ENCODE results near the gene TCERG1L. TPM values are rescaled to one million over a fixed set of nuclear protein-coding genes. Genes with fewer than 3 reads are reported as not detected.
"Not testable (repeated sequence)": the region's sequence is repeated elsewhere in the genome, so short reads cannot be mapped to it uniquely, and the experiment has no call there.

The TCERG1L gene
- total RNA-seq, 1 donor from 2014 or later = not detected

DNA sequence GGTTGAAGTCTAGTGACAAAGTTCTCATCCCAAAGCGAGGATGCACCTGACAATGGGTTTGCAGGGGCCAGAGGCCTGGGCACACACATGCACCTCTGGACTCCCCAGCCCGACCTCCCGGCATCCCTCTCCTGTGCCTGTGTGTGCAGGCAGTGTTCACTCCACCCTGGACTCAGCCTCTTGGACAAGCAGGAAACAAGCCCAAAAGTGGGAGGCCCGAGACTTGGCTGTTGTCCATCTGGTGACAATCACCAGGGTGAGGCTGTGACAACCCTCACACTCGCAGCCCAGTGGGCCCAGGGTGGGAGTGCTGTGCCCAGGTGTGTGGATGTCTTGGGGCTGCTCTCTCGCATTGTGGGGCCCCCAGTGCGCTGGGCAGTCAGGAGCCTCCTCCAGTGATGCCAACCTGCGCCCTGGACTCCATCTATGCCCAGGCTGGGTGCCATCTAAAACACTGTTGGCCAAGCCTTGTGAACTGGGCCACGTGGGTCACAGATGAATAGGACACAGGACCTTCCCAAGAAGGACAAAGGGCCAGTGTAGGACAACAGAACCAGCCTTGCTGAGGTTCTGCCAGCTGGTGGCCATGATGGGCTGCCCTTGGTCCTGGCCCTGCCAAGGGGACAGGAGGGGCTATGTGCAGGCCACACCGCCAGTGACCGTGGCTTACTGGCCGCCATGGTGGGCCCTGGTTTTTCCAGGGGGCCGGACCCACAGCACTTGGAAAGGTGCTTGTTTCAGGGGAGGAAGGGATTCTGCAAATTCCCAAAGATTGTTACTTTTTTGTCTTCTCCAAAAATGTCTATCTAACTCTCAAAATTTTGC lies 144.3 kb downstream of the TCERG1L start:
- DNase-seq (ENCODE audit: low read depth) = no peak

DNA sequence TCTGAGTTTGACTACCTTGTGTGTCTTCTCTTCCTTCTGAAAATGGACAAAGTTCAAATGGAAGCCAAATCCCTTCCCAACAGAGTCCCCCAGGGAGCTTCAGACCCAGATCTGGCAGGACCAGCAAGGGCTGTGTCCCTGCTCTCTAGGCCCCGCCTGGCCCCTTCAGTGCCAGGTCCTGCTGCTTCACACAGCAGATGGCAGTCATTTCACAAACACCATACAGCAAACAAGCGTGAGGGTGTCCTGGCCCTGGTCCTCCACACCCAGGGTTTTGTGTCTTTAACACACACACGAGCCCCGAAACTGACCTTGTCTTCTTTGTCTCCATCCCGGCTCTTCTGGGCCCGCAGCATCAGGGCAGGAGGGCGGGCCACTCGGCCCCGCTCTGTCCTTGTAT lies 145.0 kb downstream of the TCERG1L start:
- DNase-seq (ENCODE audit: low read depth) = no peak

- no peak for DNase-seq (ENCODE audit: low read depth)
Measured at GRCh38 chr10:131165092-131165491, 146.4 kb downstream of the TCERG1L start.

DNA sequence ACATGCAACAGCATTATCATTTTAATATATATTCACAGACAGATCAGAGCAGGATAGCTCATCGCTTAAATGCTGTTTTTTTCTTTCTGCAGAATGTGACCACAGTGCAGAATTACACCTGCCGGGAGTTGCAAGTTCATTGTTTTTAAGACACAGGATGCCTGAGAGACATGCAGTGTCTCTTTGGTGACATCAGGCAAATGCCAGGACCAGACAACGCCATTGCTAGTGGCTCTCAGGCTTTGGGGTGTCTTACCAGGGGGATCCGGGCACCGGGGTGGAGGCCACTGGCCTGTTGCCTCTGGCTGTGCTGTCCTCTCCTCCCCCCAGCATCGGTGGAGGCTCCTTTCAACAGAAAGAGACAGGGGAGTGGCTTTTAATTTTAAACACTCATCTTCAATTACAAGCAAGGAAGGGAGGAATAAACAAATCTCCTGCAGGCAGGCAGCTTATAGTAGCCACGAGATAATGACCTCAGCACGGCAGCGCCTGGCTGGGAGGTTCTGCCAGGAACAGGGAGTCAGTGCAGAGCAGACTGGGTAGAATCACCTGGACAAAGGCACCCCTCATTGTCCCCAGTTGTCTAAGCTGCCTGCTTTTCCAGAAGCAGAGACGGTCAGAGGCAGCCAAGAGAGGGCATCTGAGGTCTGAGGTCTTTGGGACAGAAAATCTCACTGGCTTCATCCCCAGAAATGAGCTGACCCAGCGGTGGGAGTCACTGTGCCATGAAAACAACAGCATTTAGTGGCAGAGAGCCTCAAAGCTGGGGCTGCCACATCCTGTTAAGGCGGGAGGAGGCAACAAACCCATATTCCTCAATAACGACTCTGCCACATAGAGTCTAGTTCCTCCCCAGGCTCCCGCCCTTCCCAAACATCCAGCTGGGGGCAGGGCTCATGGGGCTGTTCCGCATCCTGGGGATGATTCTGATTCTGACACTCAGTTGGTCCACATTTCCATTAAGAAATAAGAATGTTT lies 148.4 kb downstream of the TCERG1L start:
- DNase-seq (ENCODE audit: low read depth) = no peak

- no peak for DNase-seq (ENCODE audit: low read depth)
Measured at GRCh38 chr10:131162211-131162610, 149.3 kb downstream of the TCERG1L start.

GRCh38 chr10:131161087-131161486 lies 150.4 kb downstream of the TCERG1L start:
- no peak for DNase-seq (ENCODE audit: low read depth)

DNA sequence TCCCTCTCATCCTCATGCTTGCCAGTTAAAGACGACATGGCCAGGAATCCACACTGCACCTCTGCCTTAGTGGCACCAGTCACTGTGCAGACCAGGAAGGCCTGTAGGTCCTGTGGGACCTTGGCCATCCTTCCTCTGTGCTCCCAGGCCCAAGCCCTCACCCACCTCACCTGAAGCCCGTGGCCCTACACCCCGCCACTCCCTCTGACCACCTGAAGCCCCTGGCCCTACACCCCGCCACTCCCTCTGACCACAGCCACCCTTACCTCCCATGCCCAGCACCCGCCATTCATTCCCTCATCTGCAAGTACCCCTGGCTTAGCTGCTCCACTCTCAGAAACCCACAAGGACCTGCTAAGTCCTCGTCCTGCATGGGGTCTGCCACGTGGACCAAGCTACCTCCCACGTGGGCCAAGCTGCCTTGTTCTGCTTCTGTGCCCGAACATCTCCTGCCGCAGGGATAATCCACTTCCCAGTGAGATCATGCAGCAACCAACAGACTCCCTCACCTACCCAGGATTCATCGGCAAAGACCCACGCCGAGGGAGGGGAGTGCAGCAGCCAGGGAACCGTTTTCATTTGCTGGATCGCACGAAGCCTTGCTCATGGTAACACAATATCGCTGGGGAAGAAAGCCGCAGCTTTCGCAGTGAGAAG lies 151.2 kb downstream of the TCERG1L start:
- DNase-seq (ENCODE audit: low read depth) = no peak

DNA sequence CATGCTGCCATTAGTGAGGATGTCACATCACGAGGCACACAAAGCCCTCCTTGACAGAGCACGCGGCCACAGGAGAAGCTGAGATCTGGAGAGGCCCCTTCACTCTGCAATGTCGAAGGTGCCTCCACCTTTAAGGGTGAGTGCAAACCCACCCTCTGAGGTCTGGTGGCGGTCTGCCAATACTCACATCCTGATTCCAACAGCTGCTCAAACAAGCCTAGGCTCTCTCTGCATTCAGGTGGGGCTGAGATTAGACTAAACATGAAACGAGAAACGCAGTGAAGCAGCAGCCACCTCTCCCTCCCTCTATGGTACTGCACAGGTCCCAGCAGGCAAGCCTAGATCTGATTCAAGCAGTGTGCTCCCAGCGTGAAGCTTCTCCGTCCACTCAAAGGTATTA lies 151.8 kb downstream of the TCERG1L start:
- DNase-seq (ENCODE audit: low read depth) = no peak

GRCh38 chr10:131158695-131159094 lies 152.8 kb downstream of the TCERG1L start:
- DNase-seq (ENCODE audit: low read depth) = no peak

DNA sequence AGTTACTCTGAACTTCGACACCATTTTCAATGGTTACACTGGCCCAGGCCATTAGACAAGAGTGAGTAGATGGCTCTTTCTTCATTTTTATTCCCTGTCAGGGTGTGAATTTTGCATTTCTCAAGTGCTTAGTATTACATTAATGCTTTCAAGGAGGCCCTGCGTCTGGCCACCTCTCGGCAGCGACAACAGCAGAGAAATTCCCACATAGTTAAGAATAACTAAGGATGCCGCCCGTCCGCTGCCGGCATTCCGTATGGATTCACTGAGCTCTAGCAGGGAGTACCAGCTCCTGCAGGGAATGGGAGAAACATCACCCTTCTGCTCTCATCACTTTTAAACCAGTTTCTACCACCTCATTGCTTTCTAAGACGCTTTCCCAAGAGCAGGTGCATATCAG lies 153.6 kb downstream of the TCERG1L start:
- DNase-seq (ENCODE audit: low read depth) = no peak

DNA sequence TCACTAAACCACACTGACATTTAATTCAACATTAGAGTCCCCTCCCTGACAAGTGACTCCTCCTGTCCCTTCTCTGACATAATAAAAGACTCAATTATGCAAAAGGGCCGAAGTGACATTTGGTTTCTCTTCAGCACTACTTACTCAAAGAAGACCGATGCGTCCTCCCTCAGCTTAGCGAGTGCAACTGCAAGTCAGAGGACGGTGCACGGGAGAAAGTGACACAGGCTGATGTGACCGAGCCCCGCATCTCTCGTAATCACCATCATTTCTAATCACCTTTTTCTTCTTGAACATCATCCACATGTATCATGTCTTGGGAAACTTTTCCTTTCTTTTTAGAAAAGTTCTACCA lies 155.7 kb downstream of the TCERG1L start:
- no peak for DNase-seq (ENCODE audit: low read depth)

GRCh38 chr10:131155218-131155875 lies 156.2 kb downstream of the TCERG1L start:
- no peak for DNase-seq (ENCODE audit: low read depth)

DNA sequence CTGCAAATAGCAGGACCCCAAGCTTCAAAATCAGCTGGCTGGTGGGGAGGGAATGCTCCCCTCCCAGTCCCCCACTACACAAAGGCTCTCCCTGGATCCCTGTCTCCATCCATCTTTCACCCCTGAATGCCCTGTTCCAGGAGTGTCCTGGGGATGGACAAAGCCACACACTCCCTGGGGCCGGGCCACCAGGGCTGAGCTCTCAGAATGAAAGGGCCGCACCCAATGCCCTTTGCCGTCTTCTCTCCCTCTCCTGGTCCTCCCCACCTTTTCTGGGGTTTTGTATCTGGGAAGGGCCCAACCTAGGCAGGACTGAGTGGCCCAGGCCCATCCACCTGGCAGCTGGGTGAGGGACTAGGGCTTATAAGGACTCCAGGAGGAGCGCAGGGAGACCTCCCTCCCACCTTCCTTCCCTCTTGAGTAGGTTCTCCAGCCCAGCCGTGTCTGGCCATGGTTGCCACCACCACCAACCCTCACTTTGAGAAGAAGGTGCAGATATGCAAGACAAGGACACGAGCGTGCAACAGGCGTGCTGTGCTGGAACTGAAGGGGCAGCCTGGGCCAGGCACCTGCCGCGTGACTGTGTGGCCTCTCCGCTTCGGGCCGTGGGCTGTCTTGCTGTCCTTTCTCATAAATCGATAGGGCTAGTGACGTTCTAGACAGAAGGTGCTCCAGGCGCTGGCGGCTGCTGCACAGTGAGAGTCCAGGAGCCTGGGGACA lies 157.1 kb downstream of the TCERG1L start:
- DNase-seq (ENCODE audit: low read depth) = no peak

DNA sequence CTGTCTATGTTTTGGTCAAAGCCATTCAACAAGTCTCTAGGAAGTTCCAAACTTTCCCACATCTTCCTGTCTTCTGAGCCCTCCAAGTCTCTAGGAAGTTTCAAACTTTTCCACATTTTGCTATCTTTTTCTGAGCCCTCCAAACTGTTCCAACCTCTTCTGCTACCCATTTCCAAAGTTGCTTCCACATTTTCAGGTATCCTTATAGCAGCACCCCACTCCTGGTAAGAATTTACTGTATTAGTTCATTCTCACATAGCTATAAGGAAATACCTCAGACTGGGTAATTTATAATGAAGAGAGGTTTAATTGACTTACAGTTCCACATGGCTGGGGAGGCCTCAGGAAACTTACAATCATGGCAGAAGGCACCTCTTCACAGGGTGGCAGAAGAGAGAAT lies 159.1 kb downstream of the TCERG1L start:
- not testable (repeated sequence) for DNase-seq (ENCODE audit: low read depth)

GRCh38 chr10:131150126-131150525 lies 161.4 kb downstream of the TCERG1L start:
- DNase-seq (ENCODE audit: low read depth) = no peak

DNA sequence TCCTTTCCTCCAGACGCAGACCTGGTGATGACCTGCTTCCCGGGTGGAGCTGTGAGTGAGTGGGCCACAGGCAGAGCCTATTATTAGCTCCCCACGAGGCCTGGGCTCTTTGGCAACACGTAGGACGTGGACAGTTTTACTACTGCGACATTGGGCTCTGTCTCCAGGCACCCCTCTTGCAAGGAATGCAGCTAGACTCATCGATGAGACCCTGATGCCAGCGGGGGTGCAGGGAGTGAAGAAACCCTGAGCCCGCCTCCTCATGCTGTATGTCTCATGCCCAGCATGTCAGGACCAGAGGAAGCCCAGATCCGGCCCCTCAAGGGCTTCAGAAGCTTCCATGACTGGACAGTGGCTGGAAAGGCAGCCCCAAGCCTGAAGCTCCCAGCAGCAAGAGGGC lies 161.9 kb downstream of the TCERG1L start:
- no peak for DNase-seq (ENCODE audit: low read depth)

DNA sequence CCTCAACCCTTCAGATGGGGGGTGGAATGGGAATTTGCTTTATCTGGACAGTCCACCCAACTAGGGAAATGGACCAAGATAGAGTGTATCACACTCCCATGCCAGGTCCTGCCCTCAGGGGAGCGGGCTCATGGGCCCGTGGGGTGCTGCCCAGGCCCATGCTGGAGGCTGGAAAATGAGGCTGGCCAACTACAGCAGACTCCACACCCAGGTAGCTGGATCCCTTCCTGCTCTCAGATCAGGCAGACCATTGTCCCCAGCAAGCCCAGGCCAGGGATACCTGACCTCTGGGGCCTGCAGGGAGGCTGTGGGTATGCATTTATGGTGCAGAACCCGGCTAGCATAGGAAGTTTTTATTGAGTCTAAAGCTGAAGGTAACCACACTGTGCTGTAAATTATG lies 162.4 kb downstream of the TCERG1L start:
- no peak for DNase-seq (ENCODE audit: low read depth)

- no peak for DNase-seq (ENCODE audit: low read depth)
Measured at GRCh38 chr10:131148270-131148669, 163.3 kb downstream of the TCERG1L start.

DNA sequence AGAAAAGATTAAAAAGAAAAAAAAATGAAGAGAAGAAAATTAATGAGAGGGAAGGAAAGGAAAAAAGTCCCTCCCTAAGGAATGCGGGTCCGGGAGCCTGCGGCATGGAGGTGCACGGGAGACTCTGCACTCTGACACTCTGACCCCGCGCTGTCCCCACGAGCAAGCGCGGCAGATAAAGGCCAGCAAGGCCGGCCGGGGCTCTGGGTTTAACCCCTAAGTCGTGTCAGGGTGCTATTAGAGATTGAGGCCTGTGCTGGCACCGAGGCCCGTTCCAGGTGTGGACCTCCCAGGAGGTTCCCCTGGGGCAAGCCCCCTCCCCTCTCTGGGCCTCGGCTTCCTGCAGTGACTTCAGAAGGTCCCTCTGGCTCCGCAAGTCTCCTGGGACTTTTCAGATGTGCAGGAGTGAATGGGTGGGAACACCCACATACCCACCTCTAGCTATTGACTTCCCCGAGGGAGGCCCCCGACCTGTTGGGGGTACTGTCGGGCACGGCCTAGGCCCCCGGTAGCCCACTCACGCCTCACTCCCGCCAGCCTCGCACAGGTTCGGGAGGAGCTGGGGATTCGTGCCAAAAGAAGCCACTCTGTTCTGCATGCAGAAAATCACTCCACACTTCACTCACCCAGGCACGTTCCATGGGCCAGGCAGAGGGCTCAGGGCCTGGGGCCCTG lies 164.1 kb downstream of the TCERG1L start:
- DNase-seq (ENCODE audit: low read depth) = no peak

GRCh38 chr10:131146790-131147189 lies 164.7 kb downstream of the TCERG1L start:
- DNase-seq (ENCODE audit: low read depth) = no peak

DNA sequence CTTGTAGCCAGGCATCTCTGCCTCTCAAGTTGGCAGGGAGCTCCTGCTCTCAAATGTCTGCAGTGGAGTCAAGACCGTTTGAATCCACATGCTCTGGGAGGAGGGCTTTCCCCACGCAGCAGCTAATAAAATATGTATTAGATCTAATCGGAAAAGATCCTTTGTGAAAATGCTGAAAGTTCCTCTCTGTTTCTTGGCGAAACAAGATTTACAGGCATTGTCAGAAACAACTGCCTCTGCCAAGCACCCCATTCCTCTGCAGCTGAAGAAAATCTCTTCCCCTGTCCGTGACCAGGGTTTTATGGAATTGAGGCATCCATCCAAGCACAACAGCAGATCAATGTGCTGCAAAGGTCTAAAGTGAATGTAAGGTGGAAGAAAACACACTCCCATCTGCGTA lies 165.8 kb downstream of the TCERG1L start:
- no peak for DNase-seq (ENCODE audit: low read depth)

Data from renal cortical epithelial cell (primary cell).